Gastrocnemius medialis (tissue), 4 donors: ENCODE measurements around the gene DENND6B.

Experiments
- CTCF ChIP-seq, 5 experiments: fragments of 450-650 bp in 3 of 5; fragments of 200-600 bp in 2 of 5; sonication (generic) in 2 of 5; IDR thresholded peaks in 4 of 5; conservative IDR thresholded peaks in 1 of 5; 1 replicate in 4 of 5; 2 replicates in 1 of 5; pipeline ENCODE4 v1.5.1; 2016 to 2019; ENCODE audit warnings: antibody characterized with exemption in 5 of 5, mild to moderate bottlenecking in 3 of 5, moderate library complexity in 3 of 5
- POLR2A ChIP-seq, 2 donors: fragments of 450-650 bp; IDR thresholded peaks; one replicate each; pipeline ENCODE4 v1.6.1; 2017; ENCODE audit warnings: antibody characterized with exemption in 2 of 2, mild to moderate bottlenecking in 2 of 2, moderate library complexity in 2 of 2

- TF ChIP-seq CTCF (IDR thresholded peaks at IDR 0.05 in 4 of 5, conservative IDR thresholded peaks at IDR 0.05 in 1 of 5) = no peak
- no peak for TF ChIP-seq POLR2A (IDR thresholded peaks at IDR 0.05)
Observed at GRCh38 chr22:50357756-50358155, 30.9 kb upstream of the DENND6B start.
